Activated naive CD4-positive, alpha-beta T cell treated with Interleukin-2 at 50 U/mL for 16 hours (primary cell): ENCODE results near the gene PON3.
"Not testable (repeated sequence)": the region's sequence is repeated elsewhere in the genome, so short reads cannot be mapped to it uniquely, and the experiment has no call there.

Source experiments
- DNase-seq: peaks from one replicate; pipeline ENCODE4 v3.0.0-alpha.2; 2020

PON3 gene

DNA sequence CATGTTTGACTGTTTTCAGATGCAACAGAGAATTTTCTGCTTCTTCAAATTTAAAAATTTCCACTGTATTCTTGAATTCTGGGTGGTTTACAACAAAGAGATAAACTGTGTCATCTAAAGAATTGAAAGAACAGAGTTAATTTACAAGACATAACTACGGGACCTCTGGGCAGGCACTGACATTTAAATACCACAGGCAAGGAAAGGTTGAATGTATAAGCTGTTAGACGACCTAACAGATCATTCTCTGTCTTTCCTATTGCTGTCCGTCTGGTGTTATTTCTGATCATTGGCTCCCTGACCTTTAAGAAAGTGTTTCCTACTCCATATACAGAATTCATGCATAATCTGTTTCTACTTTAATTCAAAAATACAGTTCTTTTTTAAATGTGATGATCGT is 15.5 kb upstream of the PON3 start:
- no peak for DNase-seq

DNA sequence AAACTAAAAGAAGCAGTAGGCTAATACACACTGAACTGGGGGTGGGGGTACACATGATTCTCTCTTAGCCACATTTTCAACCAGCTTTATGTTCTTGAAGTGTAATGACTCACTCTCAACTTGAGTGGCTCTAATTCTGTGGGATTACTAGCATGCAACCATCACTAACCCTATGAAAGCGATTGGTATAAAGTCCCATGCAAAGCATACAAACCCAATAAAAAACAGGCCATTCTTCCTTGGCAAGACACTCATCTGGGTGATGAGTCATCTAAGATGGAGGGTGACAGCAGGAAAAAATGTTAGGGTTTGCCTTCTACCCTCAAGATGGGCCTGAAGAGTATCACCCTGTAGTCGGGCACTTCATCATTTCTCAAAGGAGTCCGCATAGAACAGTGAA is 14.9 kb upstream of the PON3 start:
- no peak for DNase-seq

DNA sequence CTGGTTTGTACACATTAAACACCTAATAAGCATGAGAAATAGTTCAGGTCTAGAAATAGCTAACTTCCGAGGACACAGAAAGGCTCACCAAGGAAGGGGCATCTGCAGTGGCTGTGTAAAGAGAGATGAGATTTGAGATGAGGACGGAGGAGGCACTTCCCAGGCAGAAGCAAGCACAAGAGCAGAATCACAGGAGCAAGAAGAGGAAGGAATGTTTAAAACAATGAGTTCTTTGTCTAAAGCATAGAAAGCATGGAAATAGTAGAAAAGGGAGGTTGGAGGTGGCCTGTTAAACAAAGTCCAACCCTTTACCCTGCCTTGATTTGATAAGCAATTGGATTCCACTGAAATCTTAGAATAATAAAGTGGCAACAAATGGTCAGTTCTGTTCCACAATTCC is 11.6 kb upstream of the PON3 start:
- DNase-seq: no peak

DNA sequence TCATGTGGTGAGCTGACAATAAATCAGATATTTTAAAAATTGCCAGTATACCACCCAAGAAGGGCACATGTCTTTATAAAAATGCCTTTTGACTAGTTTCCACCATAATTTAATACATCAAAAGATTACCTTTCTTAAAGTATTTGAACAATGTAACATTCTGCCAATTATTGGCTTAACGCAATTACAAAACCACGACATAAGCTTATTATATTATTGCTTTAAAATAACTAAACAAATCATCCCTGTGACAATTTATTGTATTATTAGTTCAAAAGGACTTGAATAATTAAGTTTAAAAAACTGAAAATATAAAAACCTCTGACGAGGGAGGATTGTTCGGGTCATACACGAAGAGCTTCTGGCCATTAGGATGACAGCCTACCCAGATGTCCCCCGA is 9.6 kb upstream of the PON3 start:
- DNase-seq: no peak

DNA sequence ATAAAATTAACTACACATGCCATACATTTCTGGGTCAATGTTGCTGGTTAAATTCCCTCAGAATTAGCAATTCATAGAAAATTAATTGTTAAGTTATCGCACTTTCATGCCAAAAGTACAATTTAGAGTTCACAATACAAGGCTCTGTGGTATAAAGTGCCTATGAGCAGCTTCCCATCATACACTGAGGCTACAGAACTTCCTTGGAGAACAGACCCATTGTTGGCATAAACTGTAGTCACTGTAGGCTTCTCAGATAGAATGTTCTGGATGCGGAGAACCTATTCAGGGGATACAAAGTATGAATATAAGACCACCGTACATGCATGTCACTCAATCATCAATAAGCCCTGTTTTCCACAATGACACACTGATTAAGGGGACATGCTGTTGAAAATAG is 9.0 kb upstream of the PON3 start:
- no peak for DNase-seq

DNA sequence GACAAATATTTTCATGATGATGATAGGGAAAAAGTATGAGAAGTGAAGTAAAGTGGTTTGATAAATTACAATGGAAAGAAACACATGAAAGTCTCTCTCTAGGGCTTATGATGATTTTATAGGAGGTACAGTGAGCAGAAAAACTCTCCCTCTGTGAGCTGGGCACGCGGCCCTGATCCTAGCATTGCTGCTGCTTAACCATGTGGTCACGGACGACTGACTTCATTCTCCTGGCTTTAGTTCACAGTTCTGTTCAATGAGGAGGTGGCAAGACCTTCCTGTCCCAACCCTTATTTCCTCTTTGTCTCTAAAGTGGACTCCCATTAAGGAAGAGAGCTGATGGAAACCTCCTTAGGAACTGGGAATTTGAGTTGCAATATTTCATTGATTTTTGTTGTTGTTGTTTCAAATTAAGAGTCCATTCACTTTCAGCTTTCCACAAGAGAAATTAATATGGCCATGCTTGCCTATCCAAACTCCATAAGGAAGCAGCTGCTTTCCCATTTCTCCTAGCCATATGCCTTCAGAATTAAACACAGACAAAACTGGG is 8.2 kb upstream of the PON3 start:
- DNase-seq: no peak

DNA sequence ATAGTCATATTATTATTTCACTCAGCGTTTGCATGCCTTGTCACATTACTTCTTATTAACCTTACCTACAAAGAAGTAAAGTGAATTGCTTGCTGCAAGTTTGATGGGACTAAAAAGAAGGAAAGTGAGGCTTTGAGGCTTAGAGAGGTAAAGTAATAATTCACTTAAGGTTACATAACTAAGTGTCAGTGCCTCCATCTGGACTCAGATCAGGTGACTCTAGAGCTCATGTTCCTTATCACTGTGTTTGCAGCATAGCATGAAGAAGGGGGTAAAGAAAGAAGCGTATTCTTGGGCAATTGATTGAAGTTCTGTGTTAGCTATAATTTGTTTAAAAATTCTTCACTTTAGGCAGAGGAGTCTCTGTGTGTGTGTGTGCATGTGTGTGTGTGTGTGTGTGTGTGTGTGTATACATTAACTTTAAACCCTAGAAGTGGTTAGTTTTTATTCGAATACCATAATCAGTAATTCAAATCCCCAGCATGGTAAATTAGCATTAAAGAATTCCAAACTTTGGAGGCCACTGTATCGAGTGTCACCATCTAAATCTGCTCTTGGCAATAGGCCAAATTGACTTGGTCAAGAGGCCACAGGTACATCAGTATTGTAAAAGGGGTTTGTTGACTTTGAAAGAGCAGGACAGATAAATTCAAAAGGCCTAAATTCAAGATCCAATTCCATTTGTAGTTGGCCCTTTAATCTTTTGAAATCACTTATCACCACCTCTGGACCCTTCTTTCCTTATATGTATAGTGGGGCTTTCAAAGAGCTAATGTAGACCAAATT is 2.2 kb upstream of the PON3 start:
- no peak for DNase-seq

DNA sequence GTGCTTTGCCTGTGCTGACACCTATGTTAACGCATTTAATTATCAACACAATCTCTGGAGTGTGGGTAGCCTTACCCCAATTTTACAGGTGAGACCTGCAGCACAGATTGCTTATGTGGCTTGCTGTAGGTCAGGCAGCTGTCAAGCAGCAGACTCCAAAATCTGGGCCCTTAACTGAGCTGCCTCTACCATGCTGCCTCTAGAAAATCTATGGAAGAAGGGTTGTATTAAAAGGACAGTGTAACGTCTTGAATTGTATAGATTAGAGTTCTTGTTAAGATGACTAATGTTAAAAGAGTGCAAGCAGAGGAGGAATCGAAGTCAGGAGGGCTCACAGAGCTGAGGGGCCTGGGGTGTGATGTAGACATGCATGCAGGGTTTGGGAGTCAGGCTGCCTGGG is 1.2 kb upstream of the PON3 start:
- DNase-seq: no peak

DNA sequence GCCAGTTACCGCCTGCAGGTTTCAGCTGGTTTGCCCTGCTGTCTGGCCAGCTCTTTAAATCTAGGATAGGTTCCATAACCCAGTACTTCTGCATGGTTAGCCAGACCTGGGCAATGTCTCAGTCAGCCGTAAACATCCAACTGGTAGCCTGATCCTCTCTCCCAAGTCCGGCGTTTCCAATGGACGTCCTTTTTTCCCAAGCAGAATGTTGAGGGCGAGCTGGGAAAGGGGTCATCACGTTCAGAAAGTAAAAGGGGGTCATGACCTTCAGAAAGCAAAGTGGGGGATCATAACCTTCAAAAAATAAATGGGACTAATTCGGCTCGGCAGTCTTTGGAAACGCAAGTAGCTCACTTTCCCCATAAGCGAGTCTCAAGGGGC is 430 bp downstream of the PON3 start:
- no peak for DNase-seq

DNA sequence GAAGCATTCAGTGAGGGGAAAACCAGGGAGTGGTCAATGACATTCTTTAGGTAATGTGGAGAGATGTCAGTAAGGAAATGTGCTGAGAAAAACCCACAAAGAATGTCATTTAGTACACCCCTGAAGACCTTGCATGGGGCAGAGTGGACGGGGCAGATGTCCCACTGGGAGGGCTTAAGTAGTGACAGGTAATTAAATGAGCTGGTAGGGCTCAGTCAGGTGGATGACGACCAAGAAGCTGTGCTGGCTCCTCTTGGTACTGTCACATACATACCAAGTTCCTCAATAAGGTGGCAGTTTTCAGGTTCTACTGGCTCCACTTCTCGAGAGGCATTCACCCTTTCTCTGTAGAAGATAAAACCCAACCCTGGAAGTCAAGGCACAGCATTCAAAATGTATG is 1.8 kb downstream of the PON3 start:
- no peak for DNase-seq

DNA sequence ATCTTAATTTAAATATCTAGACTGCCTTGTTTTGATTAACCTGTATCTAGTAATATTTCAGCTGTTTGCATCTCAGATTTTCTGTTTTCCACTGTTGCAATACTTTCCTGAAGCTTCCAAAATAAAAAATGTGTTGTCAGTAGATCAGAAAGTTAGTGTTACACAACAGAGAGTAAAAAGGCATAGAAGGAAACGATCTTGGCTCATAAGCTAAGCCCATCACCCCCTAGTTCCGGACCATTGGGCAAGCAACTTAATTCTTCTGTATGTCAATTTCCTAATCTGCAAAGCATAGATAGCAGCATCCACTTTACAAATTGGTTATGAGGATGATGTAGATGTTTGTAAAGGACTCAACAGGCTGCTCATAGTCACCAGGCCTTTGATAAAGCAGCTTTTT is 4.4 kb downstream of the PON3 start:
- no peak for DNase-seq

DNA sequence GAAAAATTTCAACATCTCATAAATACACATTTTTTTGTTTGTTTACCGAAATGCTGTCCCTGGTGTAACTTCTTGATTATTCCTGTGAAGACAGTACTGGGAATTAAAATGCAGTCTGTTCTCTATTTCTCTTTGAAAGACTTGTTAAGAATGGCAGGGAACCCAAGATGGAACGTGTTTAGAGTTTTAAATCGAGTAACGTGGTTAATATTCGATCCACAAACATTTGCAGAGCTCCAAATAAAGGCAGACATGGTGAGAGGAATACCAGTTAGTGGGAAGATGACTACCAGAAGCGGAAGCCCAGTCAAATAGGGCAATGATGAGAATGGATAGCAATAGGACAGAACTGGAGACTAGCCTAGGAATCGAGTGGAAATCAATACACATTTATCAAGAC is 6.7 kb downstream of the PON3 start:
- DNase-seq: no peak

DNA sequence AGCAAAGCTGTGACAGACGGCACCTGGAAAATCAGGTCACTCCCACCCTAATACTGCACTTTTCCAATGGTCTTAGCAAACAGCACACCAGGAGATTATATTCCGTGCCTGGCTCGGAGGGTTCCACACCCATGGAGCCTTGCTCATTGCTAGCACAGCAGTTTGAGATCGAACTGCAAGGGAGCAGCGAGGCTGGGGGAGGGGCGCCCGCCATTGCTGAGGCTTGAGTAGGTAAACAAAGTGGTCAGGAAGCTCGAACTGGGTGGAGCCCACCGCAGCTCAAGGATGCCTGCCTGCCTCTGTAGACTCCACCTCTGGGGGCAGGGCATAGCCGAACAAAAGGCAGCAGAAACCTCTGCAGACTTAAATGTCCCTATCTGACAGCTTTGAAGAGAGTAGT is 16.7 kb downstream of the PON3 start:
- DNase-seq: not testable (repeated sequence)

DNA sequence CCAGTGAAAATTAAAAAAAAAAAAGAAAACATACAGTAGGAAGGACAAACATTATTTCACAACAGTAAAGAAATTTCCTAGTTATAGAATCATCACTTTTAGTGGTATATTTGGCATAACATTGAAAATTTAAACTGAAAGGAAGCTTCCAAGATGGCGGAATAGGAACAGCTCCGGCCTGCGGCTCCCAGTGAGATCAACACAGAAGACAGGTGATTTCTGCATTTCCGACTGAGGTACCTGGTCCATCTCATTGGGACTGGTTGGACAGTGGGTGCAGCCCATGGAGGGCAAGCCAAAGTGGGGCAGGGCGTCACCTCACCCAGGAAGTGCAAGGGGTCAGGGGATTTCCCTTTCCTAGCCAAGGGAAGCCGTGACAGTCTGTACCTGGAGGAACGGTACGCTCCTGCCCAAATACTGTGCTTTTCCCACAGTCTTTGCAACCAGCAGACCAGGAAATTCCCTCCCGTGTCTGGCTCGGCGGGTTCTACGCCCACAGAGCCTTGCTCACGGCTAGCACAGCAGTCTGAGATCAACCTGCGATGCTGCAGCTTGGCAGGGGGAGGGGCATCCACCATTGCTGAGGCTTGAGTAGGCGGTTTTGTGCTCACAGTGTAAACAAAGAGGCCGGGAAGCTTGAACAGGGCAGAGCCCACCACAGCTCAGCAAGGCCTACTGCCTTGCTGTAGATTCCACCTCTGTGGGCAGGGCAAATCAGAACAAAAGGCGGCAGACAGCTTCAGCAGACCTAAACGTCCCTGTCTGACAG is 19.4 kb downstream of the PON3 start:
- peak; percentile 5 for DNase-seq

DNA sequence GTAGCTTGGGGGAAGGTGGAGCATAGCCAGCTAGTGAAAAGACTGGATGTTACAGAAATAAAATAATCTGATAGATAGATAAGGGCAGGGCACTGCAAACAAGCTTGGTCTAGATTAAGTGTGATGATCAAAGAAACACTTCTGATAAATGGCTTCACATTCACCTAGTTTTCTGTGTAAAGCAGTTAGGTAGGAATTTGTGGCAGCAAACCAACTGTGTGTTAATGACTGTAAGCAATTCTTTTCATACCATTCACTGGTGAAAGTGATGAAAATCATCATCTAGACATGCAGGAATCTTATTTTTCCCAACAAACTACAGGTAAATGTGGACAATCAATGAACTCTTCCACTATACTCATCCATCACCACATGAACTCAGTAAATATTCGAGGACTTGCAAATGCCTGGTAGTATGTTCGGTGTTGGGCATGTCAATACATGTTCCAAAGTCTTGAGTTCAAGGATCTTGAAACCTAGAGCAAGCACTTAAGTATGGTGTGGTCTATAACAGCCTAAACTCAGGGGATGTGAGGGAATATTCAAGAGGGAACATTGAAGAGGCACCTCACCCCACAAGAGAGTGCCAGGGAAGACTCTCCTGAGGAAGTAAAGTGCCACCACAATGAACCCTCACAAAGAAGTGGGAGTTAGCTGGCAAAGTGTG is 20.5 kb downstream of the PON3 start:
- DNase-seq: no peak

DNA sequence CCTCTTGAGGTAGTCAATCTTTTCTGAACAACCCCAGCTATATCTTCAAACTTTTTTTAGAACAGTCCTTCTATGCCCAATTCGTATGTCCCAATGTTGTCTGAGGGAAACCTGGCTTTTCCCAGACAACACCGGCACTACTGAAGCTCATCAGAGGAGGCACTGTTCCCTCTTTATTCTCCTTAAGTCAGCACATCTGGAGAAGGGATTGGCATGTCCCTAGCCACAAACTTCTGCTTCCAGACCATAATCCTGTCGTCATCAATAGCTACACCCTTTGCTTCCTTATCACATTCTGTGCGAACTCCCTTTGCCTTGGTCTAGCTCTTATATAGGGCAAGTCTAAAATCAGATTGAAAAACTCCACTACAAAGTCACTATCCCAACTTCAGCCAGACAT is 22.9 kb downstream of the PON3 start:
- no peak for DNase-seq

DNA sequence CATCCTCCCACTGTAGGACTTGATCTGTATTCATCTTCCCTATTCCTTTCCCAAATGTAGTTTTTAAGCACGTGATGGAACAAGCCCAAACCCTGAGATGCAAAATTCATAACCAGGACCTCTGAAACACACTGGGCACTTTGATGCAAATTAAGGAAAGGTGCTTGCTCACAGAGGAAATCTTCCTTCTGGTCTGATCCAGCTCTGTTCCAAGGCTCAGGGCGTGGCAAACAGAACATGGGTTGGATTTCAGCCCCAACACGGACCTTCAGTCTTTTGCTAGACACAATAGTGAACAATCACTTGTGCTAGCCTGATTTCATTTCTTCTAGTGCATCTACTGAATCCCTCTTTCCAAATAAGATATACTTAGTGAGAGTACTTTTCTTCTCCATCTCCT is 27.9 kb downstream of the PON3 start:
- no peak for DNase-seq

DNA sequence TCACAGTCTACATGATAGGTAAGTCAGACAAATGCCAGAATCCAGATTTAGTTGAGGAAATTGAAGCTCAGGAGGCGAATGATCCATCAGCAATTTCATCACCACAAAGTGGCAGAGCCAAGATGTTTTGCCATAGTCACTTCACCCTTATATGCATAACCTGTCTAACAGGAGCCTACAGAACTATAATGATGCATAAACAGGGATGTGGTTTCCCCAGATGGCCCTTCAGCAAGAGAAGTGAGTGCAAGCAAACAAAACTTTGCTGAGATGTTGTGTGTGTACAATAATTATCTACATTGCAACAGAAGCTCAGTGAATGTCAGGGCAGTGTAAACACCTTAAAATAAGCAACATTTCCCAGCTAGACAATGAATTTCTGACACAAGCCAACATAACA is 28.6 kb downstream of the PON3 start:
- no peak for DNase-seq

DNA sequence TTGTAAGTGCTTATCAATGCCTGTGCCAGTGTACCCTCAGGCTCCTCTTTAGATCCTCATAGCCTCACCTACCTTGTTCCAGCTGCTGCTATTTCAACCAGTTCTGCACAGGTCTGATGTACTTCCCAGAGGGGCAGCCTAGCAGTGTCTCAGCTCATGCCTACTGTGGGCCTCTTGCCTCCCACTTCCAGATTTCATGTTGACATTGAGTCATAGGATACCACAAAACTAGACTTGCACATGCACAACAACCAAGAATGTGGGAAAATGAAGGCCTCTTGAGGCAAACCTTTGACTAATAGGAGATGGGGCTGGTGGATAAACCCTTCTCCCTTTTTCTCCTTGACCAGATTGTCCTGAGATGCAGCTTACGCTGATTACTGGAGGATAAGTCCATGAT is 31.0 kb downstream of the PON3 start:
- DNase-seq: no peak

DNA sequence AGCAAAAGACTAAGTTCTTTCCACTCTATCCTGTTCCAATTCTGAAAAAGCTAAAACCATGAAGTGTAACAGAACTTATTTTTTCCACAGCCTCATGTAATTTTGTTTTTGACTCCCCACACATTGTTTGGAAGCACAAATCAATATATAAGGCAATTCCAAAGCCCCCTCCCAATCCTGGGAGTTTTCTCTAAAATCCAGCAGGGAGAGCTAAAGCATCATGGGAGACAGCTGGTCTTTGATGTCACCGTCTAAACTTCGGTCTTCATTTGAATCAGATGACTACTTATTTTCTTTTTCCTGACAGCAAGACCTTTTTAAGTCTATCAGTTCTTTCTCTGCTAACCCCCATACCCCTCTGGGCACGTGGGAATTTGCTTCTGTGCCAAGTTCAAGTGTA is 38.6 kb downstream of the PON3 start:
- DNase-seq: no peak

DNA sequence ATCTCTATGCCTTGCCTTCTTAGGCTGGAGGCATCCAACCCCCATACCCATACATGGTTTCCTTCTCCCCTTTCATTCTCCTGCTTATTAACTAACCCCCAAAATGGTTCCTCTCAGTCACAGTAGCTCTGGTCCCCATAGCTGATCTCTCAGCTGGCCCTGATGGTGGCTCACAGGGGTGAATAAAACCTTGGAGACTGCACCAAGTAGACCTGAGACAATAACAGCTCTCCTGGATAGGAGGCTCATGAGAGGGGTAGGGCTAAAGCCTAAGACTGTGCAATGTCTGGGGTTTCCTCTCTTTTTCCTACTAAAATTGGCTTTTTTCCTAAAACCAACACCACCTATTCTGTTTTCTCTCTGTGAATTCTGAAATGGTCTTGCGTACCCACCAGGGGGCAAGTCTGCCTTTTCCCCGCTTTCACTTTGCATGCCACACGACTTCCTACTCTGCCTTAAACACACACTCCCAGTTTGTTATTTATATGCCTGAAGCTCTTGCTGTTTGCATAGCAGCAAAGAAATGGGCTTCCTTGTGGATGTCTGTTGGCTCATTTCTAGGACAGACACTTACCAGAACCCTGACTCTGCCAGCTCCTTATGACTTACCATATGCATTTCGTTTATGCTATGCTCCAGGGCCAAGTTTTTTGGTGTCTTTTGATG is 53.4 kb downstream of the PON3 start:
- no peak for DNase-seq

DNA sequence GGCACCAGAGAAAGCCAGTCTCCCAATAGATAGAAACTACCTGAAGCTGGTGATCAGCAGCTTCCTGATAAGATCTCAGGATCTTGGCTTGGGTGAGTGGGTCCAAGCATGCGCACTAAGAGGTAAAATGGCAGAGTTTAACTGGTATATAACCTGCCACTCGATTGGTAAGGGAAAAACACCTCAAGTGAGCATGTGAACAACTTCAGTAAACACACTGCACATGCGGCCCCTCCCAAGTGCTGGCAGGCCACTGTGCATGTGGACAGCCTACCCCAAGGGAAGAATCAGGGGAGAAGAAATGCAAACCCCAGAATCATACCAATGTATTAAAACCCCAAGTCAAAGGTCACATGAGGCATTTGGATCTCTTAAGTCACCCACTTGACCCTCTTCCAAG is 54.1 kb downstream of the PON3 start:
- DNase-seq: no peak

DNA sequence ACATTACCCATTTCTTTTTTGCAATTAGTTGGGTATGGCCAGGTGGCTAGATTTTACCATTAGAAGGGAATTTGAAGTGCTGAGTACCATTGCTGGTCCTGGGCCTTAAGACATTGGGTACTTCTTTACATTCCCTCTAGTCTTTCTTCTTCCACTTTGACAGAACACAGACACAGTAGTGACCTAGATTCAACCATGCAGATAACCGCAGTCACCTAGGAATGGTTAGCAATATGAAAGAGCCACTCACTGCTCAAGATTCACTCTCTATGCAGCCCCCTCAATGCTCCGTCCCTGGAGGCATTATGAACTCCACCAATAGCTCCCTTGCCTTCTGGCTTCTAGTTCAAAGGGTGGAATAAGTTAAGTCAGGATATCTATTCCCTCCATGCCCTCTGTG is 55.7 kb downstream of the PON3 start:
- DNase-seq: no peak
